HepG2 (cell line): ENCODE measurements around the gene TRUB1.

Source experiments
- CREM ChIP-seq, 2 experiments: sonication (generic) in 1 of 2; formaldehyde crosslinking in 1 of 2; IDR thresholded peaks; 2 replicates each; pipeline versions ENCODE4 v1.4.0 to v1.6.1; 2016 to 2020; ENCODE audit warnings: antibody characterized with exemption in 1 of 2, mild to moderate bottlenecking in 1 of 2, missing genetic modification reagents in 1 of 2
- MBNL3 ChIP-seq: fragments of 250-450 bp; sonication (Bioruptor Pico); conservative IDR thresholded peaks from 2 replicates; pipeline ENCODE4 v1.8.0; 2022; ENCODE audit warnings: mild to moderate bottlenecking, inconsistent platforms
- ZNF569 ChIP-seq: sonication (generic); formaldehyde crosslinking; IDR thresholded peaks from 2 replicates; pipeline ENCODE4 v1.5.0; 2020; ENCODE audit warnings: mild to moderate bottlenecking, missing genetic modification reagents, moderate library complexity, borderline replicate concordance
- ZZZ3 ChIP-seq: sonication (generic); formaldehyde crosslinking; IDR thresholded peaks from 2 replicates; pipeline ENCODE4 v1.4.0; 2020; ENCODE audit warnings: missing genetic modification reagents, mild to moderate bottlenecking, borderline replicate concordance
- TF ChIP-seq, protein P1 (sequence below): sonication (generic); formaldehyde crosslinking; IDR thresholded peaks from 2 replicates; pipeline ENCODE4 v1.5.0; 2020; ENCODE audit warnings: mild to moderate bottlenecking, missing genetic modification reagents, moderate library complexity

DNA sequence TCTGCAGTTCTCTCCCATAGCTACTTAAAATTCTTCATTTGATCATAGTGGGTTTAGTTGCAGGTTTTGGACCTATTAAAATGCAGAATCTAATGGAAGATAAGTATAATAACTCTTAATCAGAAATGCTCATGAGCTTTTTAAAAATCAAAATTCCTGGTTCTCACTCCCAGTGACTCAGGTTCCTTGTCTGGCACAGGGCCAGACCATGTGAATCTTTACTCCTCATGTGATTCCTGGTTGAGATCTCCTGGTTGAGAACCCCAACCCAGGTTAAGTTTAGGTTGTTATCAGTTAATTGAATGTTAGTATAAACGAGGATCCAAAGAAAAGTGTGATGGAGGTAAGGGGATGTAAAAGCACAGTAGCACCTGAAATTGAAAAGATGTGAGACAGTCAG lies 17.5 kb upstream of the TRUB1 start:
- no peak for TF ChIP-seq ZZZ3
- TF ChIP-seq, protein P1, sequence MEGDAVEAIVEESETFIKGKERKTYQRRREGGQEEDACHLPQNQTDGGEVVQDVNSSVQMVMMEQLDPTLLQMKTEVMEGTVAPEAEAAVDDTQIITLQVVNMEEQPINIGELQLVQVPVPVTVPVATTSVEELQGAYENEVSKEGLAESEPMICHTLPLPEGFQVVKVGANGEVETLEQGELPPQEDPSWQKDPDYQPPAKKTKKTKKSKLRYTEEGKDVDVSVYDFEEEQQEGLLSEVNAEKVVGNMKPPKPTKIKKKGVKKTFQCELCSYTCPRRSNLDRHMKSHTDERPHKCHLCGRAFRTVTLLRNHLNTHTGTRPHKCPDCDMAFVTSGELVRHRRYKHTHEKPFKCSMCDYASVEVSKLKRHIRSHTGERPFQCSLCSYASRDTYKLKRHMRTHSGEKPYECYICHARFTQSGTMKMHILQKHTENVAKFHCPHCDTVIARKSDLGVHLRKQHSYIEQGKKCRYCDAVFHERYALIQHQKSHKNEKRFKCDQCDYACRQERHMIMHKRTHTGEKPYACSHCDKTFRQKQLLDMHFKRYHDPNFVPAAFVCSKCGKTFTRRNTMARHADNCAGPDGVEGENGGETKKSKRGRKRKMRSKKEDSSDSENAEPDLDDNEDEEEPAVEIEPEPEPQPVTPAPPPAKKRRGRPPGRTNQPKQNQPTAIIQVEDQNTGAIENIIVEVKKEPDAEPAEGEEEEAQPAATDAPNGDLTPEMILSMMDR (CRISPR knock-in tag): no peak
- TF ChIP-seq MBNL3: no peak
- TF ChIP-seq CREM (IDR thresholded peaks at IDR 0.05): no peak
- no peak for TF ChIP-seq CREM (CRISPR knock-in tag; IDR thresholded peaks at IDR 0.05)
- no peak for TF ChIP-seq ZNF569 (CRISPR knock-in tag)
